Duodenal mucosa (tissue), 2 donors: ENCODE results near the gene ELP4.
"Not testable (repeated sequence)": the region's sequence is repeated elsewhere in the genome, so short reads cannot be mapped to it uniquely, and the experiment has no call there.

Experiments
- H3K27ac ChIP-seq: one replicate; pipeline ENCODE4 v1.7.0; 2013; ENCODE audit warnings: low read depth, low read length
- H3K27me3 ChIP-seq, 2 donors: one replicate each; pipeline ENCODE4 v1.7.0; 2013; ENCODE audit warnings: low read length in 2 of 2, control low read depth in 1 of 2; ENCODE audit not compliant: insufficient read depth in 2 of 2, control insufficient read depth in 1 of 2
- H3K36me3 ChIP-seq, 2 donors: one replicate each; pipeline ENCODE4 v1.7.0; 2013; ENCODE audit warnings: low read length in 2 of 2, control low read depth in 1 of 2; ENCODE audit not compliant: insufficient read depth in 2 of 2, control insufficient read depth in 1 of 2
- H3K4me1 ChIP-seq, 2 donors: one replicate each; pipeline ENCODE4 v1.7.0; 2013; ENCODE audit warnings: low read length in 2 of 2, control low read depth in 1 of 2; ENCODE audit not compliant: insufficient read depth in 2 of 2, control insufficient read depth in 1 of 2
- H3K4me3 ChIP-seq, 2 donors: one replicate each; pipeline ENCODE4 v1.7.0; 2013; ENCODE audit warnings: low read length in 2 of 2, low read depth in 1 of 2
- H3K9ac ChIP-seq, 2 donors: one replicate each; pipeline ENCODE4 v1.7.0; 2013; ENCODE audit warnings: low read length in 2 of 2, low read depth in 1 of 2
- H3K9me3 ChIP-seq, 2 donors: one replicate each; pipeline ENCODE4 v1.7.0; 2013; ENCODE audit warnings: low read length in 2 of 2, control low read depth in 1 of 2; ENCODE audit not compliant: control insufficient read depth in 1 of 2

The ELP4 gene

GRCh38 chr11:31689559-31689958 is 180.0 kb downstream of the ELP4 start:
- Histone ChIP-seq H3K9me3 (no peaks in the 10 kb centered on the region), H3K27me3 (no peaks in the 10 kb centered on the region), H3K9ac (no peak overlapping the region), H3K4me3 (no peak overlapping the region), H3K36me3 (no peaks in the 10 kb centered on the region), H3K4me1 (no peaks in the 10 kb centered on the region), H3K27ac (no peak overlapping the region)

- Histone ChIP-seq H3K27ac (no peak overlapping the region), H3K36me3 (no peaks in the 10 kb centered on the region), H3K4me1 (no peaks in the 10 kb centered on the region), H3K27me3 (no peaks in the 10 kb centered on the region), H3K9ac (no peak overlapping the region), H3K9me3 (no peaks in the 10 kb centered on the region), H3K4me3 (no peak overlapping the region)
These were observed 180.5 kb downstream of the ELP4 start for GRCh38 chr11:31690041-31690440.

- Histone ChIP-seq H3K27ac (no peak overlapping the region), H3K27me3 (no peaks in the 10 kb centered on the region), H3K9ac (no peak overlapping the region), H3K9me3 (no peaks in the 10 kb centered on the region), H3K4me1 (no peaks in the 10 kb centered on the region), H3K36me3 (no peaks in the 10 kb centered on the region), H3K4me3 (no peak overlapping the region)
These were observed 180.9 kb downstream of the ELP4 start for GRCh38 chr11:31690516-31690915.

DNA sequence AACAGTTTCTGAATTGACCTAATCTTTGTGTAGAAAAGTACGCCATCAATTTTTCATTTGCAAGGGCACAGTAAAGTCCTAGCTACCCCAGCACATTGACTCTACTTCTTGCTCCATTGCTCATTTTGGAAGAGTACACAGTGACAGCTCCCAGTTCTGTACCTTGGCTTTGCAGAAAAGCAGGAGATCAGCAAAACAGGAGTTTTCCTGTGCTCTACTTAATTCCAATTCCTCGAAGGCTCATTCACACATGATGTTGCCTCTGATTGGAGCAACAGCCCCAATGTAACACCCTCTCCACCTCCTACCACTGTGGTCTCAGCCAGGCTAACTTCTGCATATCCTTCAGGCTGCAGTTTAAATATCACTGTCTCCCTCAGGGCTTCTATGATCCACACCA is 182.9 kb downstream of the ELP4 start:
- Histone ChIP-seq H3K27ac (no peak overlapping the region), H3K4me3 (no peak overlapping the region), H3K36me3 (no peaks in the 10 kb centered on the region), H3K4me1 (no peaks in the 10 kb centered on the region), H3K9me3 (no peaks in the 10 kb centered on the region), H3K9ac (no peak overlapping the region), H3K27me3 (no peaks in the 10 kb centered on the region)

- H3K36me3 ChIP-seq, H3K4me1 ChIP-seq, H3K9ac ChIP-seq, H3K9me3 ChIP-seq, H3K27me3 ChIP-seq, H3K4me3 ChIP-seq, H3K27ac ChIP-seq: not testable (repeated sequence)
These were observed 187.5 kb downstream of the ELP4 start for GRCh38 chr11:31697049-31697448.

DNA sequence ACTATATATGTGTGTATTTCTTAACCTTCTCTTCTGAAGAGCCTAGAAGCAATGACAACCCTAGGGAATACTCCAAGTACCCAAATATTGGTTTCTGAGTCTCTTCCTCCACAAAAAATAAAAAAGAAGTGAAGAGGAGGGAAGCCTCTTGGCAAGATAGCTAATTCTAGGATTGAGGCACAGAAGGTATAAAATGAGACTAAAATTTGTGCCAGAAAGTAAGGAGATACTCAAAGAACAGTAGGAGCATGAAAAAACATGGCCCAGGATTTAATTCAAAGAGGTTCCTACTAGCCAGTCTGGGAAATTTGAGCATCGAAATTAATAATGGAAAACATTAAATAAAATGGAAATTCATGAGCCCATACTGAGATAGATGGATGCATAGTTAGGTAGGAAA is 189.5 kb downstream of the ELP4 start:
- Histone ChIP-seq H3K4me1 (no peaks in the 10 kb centered on the region), H3K9ac (no peak overlapping the region), H3K27ac (no peak overlapping the region), H3K27me3 (no peaks in the 10 kb centered on the region), H3K36me3 (no peaks in the 10 kb centered on the region), H3K9me3 (no peaks in the 10 kb centered on the region), H3K4me3 (no peak overlapping the region)

DNA sequence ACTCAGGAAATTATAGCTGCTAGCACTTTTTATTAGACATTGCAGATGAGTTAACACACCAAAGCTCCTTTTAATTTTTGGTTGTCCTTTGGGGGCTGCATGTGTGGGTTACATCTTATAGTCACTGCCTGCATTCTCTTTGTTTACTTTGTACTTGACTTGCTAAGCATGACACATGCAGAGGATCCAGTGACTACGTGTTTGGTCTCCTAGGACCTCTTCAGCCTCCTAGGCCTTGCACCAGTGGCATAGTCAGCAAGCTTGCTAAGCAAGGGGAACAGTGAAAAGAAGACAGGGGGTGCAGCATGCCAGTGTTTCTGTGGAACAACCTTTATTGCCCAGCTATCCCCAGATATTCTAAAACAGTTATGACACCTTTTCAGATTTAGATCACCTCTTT is 193.4 kb downstream of the ELP4 start:
- no peaks in the 10 kb centered on the region for H3K27me3 ChIP-seq
- H3K4me3 ChIP-seq: no peak overlapping the region
- no peak overlapping the region for H3K27ac ChIP-seq
- H3K9me3 ChIP-seq: no peaks in the 10 kb centered on the region
- H3K9ac ChIP-seq: no peak overlapping the region
- H3K4me1 ChIP-seq: no peaks in the 10 kb centered on the region
- H3K36me3 ChIP-seq: no peaks in the 10 kb centered on the region

DNA sequence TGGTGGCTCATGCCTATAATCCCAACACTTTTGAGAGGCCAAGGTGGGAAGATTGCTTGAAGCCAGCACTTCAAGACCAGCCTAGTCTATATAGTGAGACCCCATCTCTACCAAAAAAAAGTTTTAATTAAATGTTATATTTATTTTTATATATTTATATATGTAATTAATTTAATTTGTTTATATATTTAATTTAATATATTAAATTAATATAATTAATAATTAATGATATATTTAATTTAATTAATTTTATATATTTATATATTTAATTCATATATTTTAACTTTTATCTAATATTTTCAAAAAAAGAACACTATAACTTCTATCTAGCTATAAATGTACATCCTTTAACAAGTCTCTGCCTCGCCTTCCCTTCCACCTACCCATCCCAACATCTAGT is 196.8 kb downstream of the ELP4 start:
- Histone ChIP-seq H3K9me3 (no peaks in the 10 kb centered on the region), H3K36me3 (no peaks in the 10 kb centered on the region), H3K27me3 (no peaks in the 10 kb centered on the region), H3K4me1 (no peaks in the 10 kb centered on the region), H3K9ac (no peak overlapping the region), H3K27ac (no peak overlapping the region), H3K4me3 (no peak overlapping the region)

GRCh38 chr11:31711137-31711536 is 201.6 kb downstream of the ELP4 start:
- Histone ChIP-seq H3K4me1 (no peaks in the 10 kb centered on the region), H3K27me3 (no peaks in the 10 kb centered on the region), H3K27ac (no peak overlapping the region), H3K9me3 (no peaks in the 10 kb centered on the region), H3K36me3 (no peaks in the 10 kb centered on the region), H3K9ac (no peak overlapping the region), H3K4me3 (no peak overlapping the region)

- Histone ChIP-seq H3K36me3 (no peaks in the 10 kb centered on the region), H3K4me1 (no peaks in the 10 kb centered on the region), H3K9me3 (no peaks in the 10 kb centered on the region), H3K4me3 (no peak overlapping the region), H3K27me3 (no peaks in the 10 kb centered on the region), H3K9ac (no peak overlapping the region), H3K27ac (no peak overlapping the region)
These were observed 203.3 kb downstream of the ELP4 start for GRCh38 chr11:31712851-31713250.

GRCh38 chr11:31714840-31715239 is 205.3 kb downstream of the ELP4 start:
- Histone ChIP-seq H3K9ac (no peak overlapping the region), H3K36me3 (no peaks in the 10 kb centered on the region), H3K27me3 (no peaks in the 10 kb centered on the region), H3K4me3 (no peak overlapping the region), H3K9me3 (no peaks in the 10 kb centered on the region), H3K27ac (no peak overlapping the region), H3K4me1 (no peaks in the 10 kb centered on the region)
